WERI-Rb-1 (cell line): ENCODE data around the gene LIMK2.
"Not testable (repeated sequence)": the region's sequence is repeated elsewhere in the genome, so short reads cannot be mapped to it uniquely, and the experiment has no call there.

Experiments used
- DNase-seq: peaks from one replicate; pipeline ENCODE4 v3.0.0-alpha.2; 2020
- H3K27ac ChIP-seq: fragments of 250-450 bp; sonication (Bioruptor Pico); 2 replicates; pipeline ENCODE4 v1.5.1; 2020; ENCODE audit warnings: mild to moderate bottlenecking, moderate library complexity
- H3K27me3 ChIP-seq: fragments of 250-450 bp; sonication (Bioruptor Pico); 2 replicates; pipeline ENCODE4 v1.5.1; 2021; ENCODE audit warnings: mild to moderate bottlenecking, low read depth, moderate library complexity; ENCODE audit not compliant: insufficient read depth, severe bottlenecking
- H3K36me3 ChIP-seq: fragments of 250-450 bp; sonication (Bioruptor Pico); 2 replicates; pipeline ENCODE4 v1.5.1; 2020; ENCODE audit warnings: mild to moderate bottlenecking, moderate library complexity
- H3K4me3 ChIP-seq: 2 replicates; pipeline ENCODE4 v1.5.1; 2011; ENCODE audit warnings: low read depth, mild to moderate bottlenecking, control low read depth, low read length
- H3K9me3 ChIP-seq: fragments of 250-450 bp; sonication (Bioruptor Pico); 2 replicates; pipeline ENCODE4 v1.5.1; 2021; ENCODE audit warnings: mild to moderate bottlenecking, moderate library complexity; ENCODE audit not compliant: severe bottlenecking
- CTCF ChIP-seq: IDR thresholded peaks from 2 replicates; pipeline ENCODE4 v1.5.1; 2011; ENCODE audit warnings: low read depth, mild to moderate bottlenecking, control low read depth, inconsistent platforms, low read length

LIMK2 gene

GRCh38 chr22:31218565-31219262 is 6.6 kb downstream of the LIMK2 start:
- Histone ChIP-seq H3K36me3 (peaks cover 30% of the 10 kb centered on the region), H3K9me3 (no peaks in the 10 kb centered on the region), H3K27ac (peak overlapping the region; percentile 81), H3K4me3 (no peak overlapping the region), H3K27me3 (no peaks in the 10 kb centered on the region)
- no peak for TF ChIP-seq CTCF
- DNase-seq: peak; percentile 36

- TF ChIP-seq CTCF: no peak
- H3K9me3 ChIP-seq: no peaks in the 10 kb centered on the region
Observed at GRCh38 chr22:31221084-31221483, 9.0 kb downstream of the LIMK2 start.

GRCh38 chr22:31222736-31223135 is 10.6 kb downstream of the LIMK2 start:
- DNase-seq: no peak
- Histone ChIP-seq H3K27me3 (no peaks in the 10 kb centered on the region), H3K36me3 (peaks cover 40% of the 10 kb centered on the region), H3K9me3 (no peaks in the 10 kb centered on the region), H3K27ac (no peak overlapping the region), H3K4me3 (no peak overlapping the region)
- TF ChIP-seq CTCF: no peak

More at GRCh38 chr22:31221084-31221483, 9.0 kb downstream of the LIMK2 start:
- H3K27ac ChIP-seq: no peak overlapping the region
- no peak for DNase-seq
- no peaks in the 10 kb centered on the region for H3K27me3 ChIP-seq
- H3K4me3 ChIP-seq: no peak overlapping the region
- H3K36me3 ChIP-seq: peaks cover 23% of the 10 kb centered on the region

- no peak for TF ChIP-seq CTCF
- no peak overlapping the region for H3K27ac ChIP-seq
- H3K27me3 ChIP-seq: no peaks in the 10 kb centered on the region
- DNase-seq: no peak
- H3K4me3 ChIP-seq: no peak overlapping the region
- peaks cover 43% of the 10 kb centered on the region for H3K36me3 ChIP-seq
- no peaks in the 10 kb centered on the region for H3K9me3 ChIP-seq
Observed at GRCh38 chr22:31223786-31224191, 11.7 kb downstream of the LIMK2 start.

- peaks cover 47% of the 10 kb centered on the region for H3K36me3 ChIP-seq
- not testable (repeated sequence) for H3K9me3 ChIP-seq, DNase-seq, H3K27me3 ChIP-seq, H3K4me3 ChIP-seq, H3K27ac ChIP-seq
Observed at GRCh38 chr22:31224691-31225090, 12.6 kb downstream of the LIMK2 start.

- H3K9me3 ChIP-seq: no peaks in the 10 kb centered on the region
- H3K27ac ChIP-seq: peak overlapping the region; percentile 47
- no peak overlapping the region for H3K4me3 ChIP-seq
- DNase-seq: no peak
- H3K27me3 ChIP-seq: no peaks in the 10 kb centered on the region
- peaks cover 44% of the 10 kb centered on the region for H3K36me3 ChIP-seq
- TF ChIP-seq CTCF: no peak
Observed at GRCh38 chr22:31227186-31227585, 15.1 kb downstream of the LIMK2 start.
